ENCODE measurements around the gene NINL. TPM values are rescaled to one million over a fixed set of nuclear protein-coding genes. Genes with fewer than 3 reads are reported as not detected.

NINL gene
- total and polyA plus RNA-seq, 2 of the 4 experiments (the other 2 are of a cell fraction) = 3.0 to 10.4 TPM

DNA sequence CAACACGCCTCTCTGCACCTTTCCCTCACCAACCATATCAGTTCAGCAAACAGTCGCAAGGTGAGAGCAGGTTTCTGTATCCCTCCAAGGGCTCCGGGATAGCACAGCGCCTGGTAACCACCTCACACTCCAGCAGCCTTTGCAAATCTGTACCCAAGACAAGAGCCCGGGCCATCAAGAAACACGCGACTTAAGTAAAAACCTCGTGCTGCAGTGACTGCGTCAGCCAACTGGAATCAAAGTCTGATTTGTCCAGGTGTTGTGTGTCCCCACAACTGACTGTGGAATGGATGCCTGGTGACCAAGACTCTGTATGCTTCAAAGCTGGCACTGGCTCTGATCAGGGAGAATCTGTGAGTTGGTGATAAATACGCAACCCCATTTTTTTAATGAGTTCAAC lies 74.1 kb downstream of the NINL start:
- dilution Hi-C loops (cut with HindIII; ENCODE audit: low sequenced_read_pairs, unreplicated experiment) = no loop called here
- POLR2A ChIA-PET (ENCODE audit: unreplicated experiment) = no interaction called here
- no peak overlapping the region for H3K23ac ChIP-seq (ENCODE audit: low read depth, low read length)

More for the DNA sequence above, 74.1 kb downstream of the NINL start:
- Histone ChIP-seq H3K4ac (ENCODE audit: low read depth, low read length) (no peak overlapping the region), H3K4me1 (ENCODE audit: control insufficient read depth, insufficient read depth, low read length) (peaks cover 10% of the 10 kb centered on the region), H3K9me3 (ENCODE audit: control insufficient read depth, insufficient read depth, low read length) (peaks cover 16% of the 10 kb centered on the region), H3K79me1 (ENCODE audit: low read depth in 1 of 2, low read length in 2 of 2) (peaks cover 0 to 4% of the 10 kb centered on the region in 2 experiments; a peak in 1 of 4 replicates), H4K91ac (ENCODE audit: insufficient read depth, low read depth, low read length) (no peak overlapping the region), H2BK120ac (ENCODE audit: low read depth, low read length) (no peak overlapping the region), H3K18ac (ENCODE audit: low read depth, low read length) (no peak overlapping the region), H3K27ac (ENCODE audit: insufficient read depth, low read length) (no peak overlapping the region), H3K4me2 (ENCODE audit: low read depth, low read length) (no peak overlapping the region), H4K5ac (ENCODE audit: low read depth, low read length) (no peak overlapping the region), H3K36me3 (ENCODE audit: control insufficient read depth, insufficient read depth, low read length) (peaks cover 54% of the 10 kb centered on the region), H3K27me3 (ENCODE audit: control insufficient read depth, insufficient read depth, low read length) (no peaks in the 10 kb centered on the region), H3K9me1 (ENCODE audit: insufficient read depth, low read length) (peaks cover 11% of the 10 kb centered on the region), H2BK20ac (ENCODE audit: low read depth, low read length) (no peak overlapping the region), H3K9ac (ENCODE audit: low read depth, low read length) (no peak overlapping the region), H2BK5ac (ENCODE audit: low read depth, low read length, poor library complexity, severe bottlenecking) (no peak overlapping the region), H4K20me1 (ENCODE audit: insufficient read depth, low read length) (no peaks in the 10 kb centered on the region), H2AFZ (replicated peaks; ENCODE audit: low read length, poor library complexity) (no peak overlapping the region), H3K4me3 (ENCODE audit: insufficient read depth, low read depth, low read length) (no peak overlapping the region), H3K14ac (replicated peaks; ENCODE audit: low read depth, low read length) (no peak overlapping the region), H2AK5ac (ENCODE audit: low read depth, low read length) (no peak overlapping the region), H4K8ac (ENCODE audit: low read depth in 2 of 2, low read length in 2 of 2) (no peak overlapping the region), H3K56ac (ENCODE audit: extremely low read depth, insufficient read depth, low read length) (no peak overlapping the region), H2AK9ac (replicated peaks; ENCODE audit: low read depth, low read length, poor library complexity) (no peak overlapping the region), H2BK15ac (ENCODE audit: low read depth, low read length) (no peak overlapping the region)
- in situ Hi-C loops (cut with MboI; ENCODE audit: low sequenced_read_pairs) (loop anchor here (25.0 kb wide), 2 partner anchors 151 to 476 kb away; no protein-coding TSS in a partner anchor), intact Hi-C loops (cut with micrococcal nuclease) (no loop called here)
- TF ChIP-seq RAD21 (IDR thresholded peaks at IDR 0.05; ENCODE audit: low read length) (no peak), MAZ (IDR thresholded peaks at IDR 0.05; ENCODE audit: borderline replicate concordance, low read depth, low read length) (no peak), BHLHE40 (IDR thresholded peaks at IDR 0.05; ENCODE audit: low read depth, low read length) (no peak), CEBPB (IDR thresholded peaks at IDR 0.05; ENCODE audit: low read depth, low read length) (no peak)
- TF ChIP-seq, protein P1, sequence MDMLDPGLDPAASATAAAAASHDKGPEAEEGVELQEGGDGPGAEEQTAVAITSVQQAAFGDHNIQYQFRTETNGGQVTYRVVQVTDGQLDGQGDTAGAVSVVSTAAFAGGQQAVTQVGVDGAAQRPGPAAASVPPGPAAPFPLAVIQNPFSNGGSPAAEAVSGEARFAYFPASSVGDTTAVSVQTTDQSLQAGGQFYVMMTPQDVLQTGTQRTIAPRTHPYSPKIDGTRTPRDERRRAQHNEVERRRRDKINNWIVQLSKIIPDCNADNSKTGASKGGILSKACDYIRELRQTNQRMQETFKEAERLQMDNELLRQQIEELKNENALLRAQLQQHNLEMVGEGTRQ (IDR thresholded peaks at IDR 0.05; ENCODE audit: low read depth, low read length) = no peak
- CTCF ChIA-PET = no interaction called here
- ATAC-seq (ENCODE audit: low read depth) = no peak
- WGBS, 2 experiments (ENCODE audit: extremely low coverage in 2 of 2, insufficient read length in 1 of 2) = 93% methylated on average over 5 of the region's 10 CpGs; no CpG with 5 or more reads in 1 of the 2 experiments
- BruUV-seq (replicated peaks) = no TSS peak
- DNase-seq = no peak
